Osteoblast (primary cell): Measurements from ENCODE around the gene CFAP74. TPM values are rescaled to one million over a fixed set of nuclear protein-coding genes. Genes with fewer than 3 reads are reported as not detected.

Experiments used
- DNase-seq: peaks from one replicate; pipeline ENCODE4 v3.0.0; 2011; ENCODE audit warnings: low spot score, mixed read lengths; ENCODE audit not compliant: insufficient read length; ENCODE audit errors: missing footprints
- H2AFZ ChIP-seq: 2 replicates; pipeline ENCODE4 v1.6.0; 2011; ENCODE audit warnings: mild to moderate bottlenecking, low read length
- H3K27ac ChIP-seq: 2 replicates; pipeline ENCODE4 v1.5.1; 2011; ENCODE audit warnings: mild to moderate bottlenecking, low read depth, low read length, moderate library complexity
- H3K27me3 ChIP-seq: 2 replicates; pipeline ENCODE4 v1.6.0; 2012; ENCODE audit warnings: mild to moderate bottlenecking, control low read depth, inconsistent platforms, low read length, moderate library complexity; ENCODE audit not compliant: insufficient read depth
- H3K36me3 ChIP-seq: 2 replicates; pipeline ENCODE4 v1.5.1; 2011; ENCODE audit warnings: mild to moderate bottlenecking, low read length, control low read depth, moderate library complexity; ENCODE audit not compliant: insufficient read depth
- H3K4me1 ChIP-seq: 2 replicates; pipeline ENCODE4 v1.5.1; 2011; ENCODE audit warnings: mild to moderate bottlenecking, low read length, control low read depth, moderate library complexity; ENCODE audit not compliant: insufficient read depth
- H3K4me2 ChIP-seq: 2 replicates; pipeline ENCODE4 v1.6.0; 2011; ENCODE audit warnings: mild to moderate bottlenecking, low read length; ENCODE audit not compliant: insufficient read depth
- H3K4me3 ChIP-seq: fragments of 200-600 bp; sonication (generic); 3 replicates; pipeline ENCODE4 v1.5.1; 2012; ENCODE audit warnings: mild to moderate bottlenecking, low read length, inconsistent platforms; ENCODE audit not compliant: insufficient read depth
- H3K79me2 ChIP-seq: 2 replicates; pipeline ENCODE4 v1.6.0; 2012; ENCODE audit warnings: mild to moderate bottlenecking, low read length, control low read depth, inconsistent platforms; ENCODE audit not compliant: insufficient read depth
- H3K9me3 ChIP-seq: 2 replicates; pipeline ENCODE4 v1.5.1; 2011; ENCODE audit warnings: low read depth, low read length, control low read depth
- H4K20me1 ChIP-seq: 2 replicates; pipeline ENCODE4 v1.6.0; 2012; ENCODE audit warnings: mild to moderate bottlenecking, low read length, control low read depth; ENCODE audit not compliant: insufficient read depth
- CTCF ChIP-seq: IDR thresholded peaks from 2 replicates; pipeline ENCODE4 v1.5.1; 2011; ENCODE audit warnings: mild to moderate bottlenecking, low read depth, low read length, moderate library complexity; ENCODE audit errors: extremely low read depth
- total RNA-seq: library from RNA; depleted of rRNA; stranded (reverse); fragments of >200 nt; gene quantifications from 2 replicates; pipeline ENCODE4 v1.2.3, GENCODE V29; 2012

The CFAP74 gene
- total RNA-seq, 1 donor = not detected

GRCh38 chr1:2020310-2020655 is 16.7 kb upstream of the CFAP74 start:
- no peaks in the 10 kb centered on the region for H3K36me3 ChIP-seq
- H3K4me2 ChIP-seq = no peak overlapping the region
- peaks cover 55% of the 10 kb centered on the region for H3K27me3 ChIP-seq
- H3K4me1 ChIP-seq = no peaks in the 10 kb centered on the region
- no peaks in the 10 kb centered on the region for H4K20me1 ChIP-seq
- H3K4me3 ChIP-seq = no peak overlapping the region
- H2AFZ ChIP-seq = no peak overlapping the region
- no peaks in the 10 kb centered on the region for H3K79me2 ChIP-seq
- no peak overlapping the region for H3K27ac ChIP-seq
- no peak for TF ChIP-seq CTCF
- H3K9me3 ChIP-seq = no peaks in the 10 kb centered on the region
- peak; percentile 90 for DNase-seq

GRCh38 chr1:2019571-2020309 is 16.2 kb upstream of the CFAP74 start:
- Histone ChIP-seq H3K79me2 (no peaks in the 10 kb centered on the region), H3K27me3 (peaks cover 54% of the 10 kb centered on the region), H3K4me3 (no peak overlapping the region), H3K4me1 (no peaks in the 10 kb centered on the region), H3K4me2 (no peak overlapping the region), H2AFZ (no peak overlapping the region), H3K36me3 (no peaks in the 10 kb centered on the region), H3K27ac (no peak overlapping the region), H4K20me1 (no peaks in the 10 kb centered on the region), H3K9me3 (no peaks in the 10 kb centered on the region)
- no peak for TF ChIP-seq CTCF
- DNase-seq = no peak

- H4K20me1 ChIP-seq = no peaks in the 10 kb centered on the region
- peaks cover 54% of the 10 kb centered on the region for H3K27me3 ChIP-seq
- H3K4me2 ChIP-seq = no peak within 1 kb of the TSS
Observed at GRCh38 chr1:2019172-2019543, 15.6 kb upstream of the CFAP74 start, which contains the start of gene GABRD. TSS of gene GABRD (plus strand) at chr1:2019345. CDS start at chr1:2019424, 79 bp downstream.

More at GRCh38 chr1:2019172-2019543, 15.6 kb upstream of the CFAP74 start, which contains the start of gene GABRD:
- H3K79me2 ChIP-seq = no peaks in the 10 kb centered on the region
- H3K36me3 ChIP-seq = no peaks in the 10 kb centered on the region
- no peaks in the 10 kb centered on the region for H3K4me1 ChIP-seq
- H2AFZ ChIP-seq = no peak within 1 kb of the TSS
- no peak within 1 kb of the TSS for H3K4me3 ChIP-seq
- H3K27ac ChIP-seq = no peak within 1 kb of the TSS
- DNase-seq = peak; percentile 94
- no peak for TF ChIP-seq CTCF
- H3K9me3 ChIP-seq = no peaks in the 10 kb centered on the region
